Right renal cortex interstitium (tissue), 3 donors: Measurements from ENCODE around the gene P2RY2. TPM values are rescaled to one million over a fixed set of nuclear protein-coding genes. Genes with fewer than 3 reads are reported as not detected.
"Not testable (repeated sequence)": the region's sequence is repeated elsewhere in the genome, so short reads cannot be mapped to it uniquely, and the experiment has no call there.

ENCODE experiments used
- DNase-seq, 3 donors: peaks; one replicate each; pipeline ENCODE4 v3.0.0-alpha.2; 2013; ENCODE audit warnings: low read depth in 3 of 3, low spot score in 2 of 3
- polyA plus RNA-seq, 3 donors: library from polyadenylated mRNA; unstranded; fragments of 120-200 nt; gene quantifications; one replicate each; pipeline ENCODE4 v1.2.1, GENCODE V29; 2013; ENCODE audit not compliant: insufficient read length in 3 of 3

The P2RY2 gene
- polyA plus RNA-seq, 3 donors, result 0.58 to 0.81 (median 0.67) TPM

GRCh38 chr11:73186886-73187285 is 31.2 kb upstream of the P2RY2 start:
- DNase-seq, result no peak

GRCh38 chr11:73187854-73188253 is 30.2 kb upstream of the P2RY2 start:
- DNase-seq, result no peak

GRCh38 chr11:73188301-73188700 is 29.8 kb upstream of the P2RY2 start:
- DNase-seq, result no peak

- DNase-seq, result no peak
These were observed 28.8 kb upstream of the P2RY2 start for GRCh38 chr11:73189315-73189714.

- DNase-seq, result no peak
These were observed 28.1 kb upstream of the P2RY2 start for GRCh38 chr11:73189723-73190556.

GRCh38 chr11:73190557-73190885 is 27.6 kb upstream of the P2RY2 start:
- no peak for DNase-seq

- DNase-seq, result no peak
These were observed 26.9 kb upstream of the P2RY2 start for GRCh38 chr11:73191151-73191550.

- no peak for DNase-seq
These were observed 25.8 kb upstream of the P2RY2 start for GRCh38 chr11:73192272-73192671.

- DNase-seq, result no peak
These were observed 24.6 kb upstream of the P2RY2 start for GRCh38 chr11:73193251-73194033.

- DNase-seq, result no peak
These were observed 24.0 kb upstream of the P2RY2 start for GRCh38 chr11:73194034-73194507.

GRCh38 chr11:73194593-73194992 is 23.5 kb upstream of the P2RY2 start:
- no peak for DNase-seq

- DNase-seq, result no peak
These were observed 22.7 kb upstream of the P2RY2 start for GRCh38 chr11:73195191-73196007.

- DNase-seq, result no peak
These were observed 21.5 kb upstream of the P2RY2 start for GRCh38 chr11:73196576-73196975.

GRCh38 chr11:73197348-73197747 is 20.7 kb upstream of the P2RY2 start:
- no peak for DNase-seq

GRCh38 chr11:73197787-73198186 is 20.3 kb upstream of the P2RY2 start:
- not testable (repeated sequence) for DNase-seq

- no peak for DNase-seq
These were observed 19.4 kb upstream of the P2RY2 start for GRCh38 chr11:73198677-73199076.

- no peak for DNase-seq
These were observed 18.6 kb upstream of the P2RY2 start for GRCh38 chr11:73199446-73199845.

- no peak for DNase-seq
These were observed 17.8 kb upstream of the P2RY2 start for GRCh38 chr11:73200256-73200655.

GRCh38 chr11:73201249-73201648 is 16.8 kb upstream of the P2RY2 start:
- no peak for DNase-seq

- DNase-seq, result no peak
These were observed 15.9 kb upstream of the P2RY2 start for GRCh38 chr11:73201888-73202780.
